SH-SY5Y (cell line): ENCODE results near the gene ZNF154.

Experiments
- GATA2 ChIP-seq: IDR thresholded peaks from 2 replicates; pipeline ENCODE4 v1.6.1; 2011; ENCODE audit warnings: mild to moderate bottlenecking, low read depth, low read length
- GATA3 ChIP-seq: IDR thresholded peaks from 2 replicates; pipeline ENCODE4 v1.6.1; 2011; ENCODE audit warnings: low read depth, mild to moderate bottlenecking, low read length, moderate library complexity

- TF ChIP-seq GATA2 = no peak
- no peak for TF ChIP-seq GATA3
These were observed 10.4 kb upstream of the ZNF154 start for GRCh38 chr19:57719424-57719823.
